Spleen (tissue), 11 donors: Measurements from ENCODE around the gene ZNF618. TPM values are rescaled to one million over a fixed set of nuclear protein-coding genes. Genes with fewer than 3 reads are reported as not detected.

Source experiments
- DNase-seq: peaks from one replicate; pipeline ENCODE4 v3.0.0-alpha.2; 2020
- H3K27ac ChIP-seq, 8 donors: fragments of 200-600 bp; sonication (generic) in 7 of 8; 1 replicate in 4 of 8; 2 replicates in 4 of 8; pipeline versions ENCODE4 v1.5.0 to v1.8.0; 2016 to 2021; ENCODE audit warnings: inconsistent platforms in 4 of 8, mild to moderate bottlenecking in 4 of 8, moderate library complexity in 1 of 8
- H3K27me3 ChIP-seq, 7 donors: fragments of 200-600 bp; sonication (generic) in 6 of 7; replicated peaks in 1 of 7; 1 replicate in 4 of 7; 2 replicates in 3 of 7; pipeline versions ENCODE4 v1.5.0 to v1.8.0; 2016 to 2021; ENCODE audit warnings: inconsistent platforms in 3 of 7, mild to moderate bottlenecking in 1 of 7
- H3K36me3 ChIP-seq, 6 donors: fragments of 200-600 bp; sonication (generic) in 5 of 6; 1 replicate in 4 of 6; 2 replicates in 2 of 6; pipeline versions ENCODE4 v1.5.0 to v1.8.0; 2016 to 2021; ENCODE audit warnings: inconsistent platforms in 2 of 6
- H3K4me1 ChIP-seq, 6 donors: fragments of 200-600 bp; sonication (generic) in 5 of 6; 1 replicate in 3 of 6; 2 replicates in 3 of 6; pipeline versions ENCODE4 v1.5.0 to v1.8.0; 2016 to 2021; ENCODE audit warnings: inconsistent platforms in 3 of 6
- H3K4me3 ChIP-seq, 8 donors: fragments of 200-600 bp; sonication (generic) in 7 of 8; 1 replicate in 4 of 8; 2 replicates in 4 of 8; pipeline versions ENCODE4 v1.5.0 to v1.8.0; 2016 to 2021; ENCODE audit warnings: inconsistent platforms in 4 of 8, mild to moderate bottlenecking in 4 of 8, moderate library complexity in 2 of 8
- H3K9me3 ChIP-seq, 8 donors: fragments of 200-600 bp; sonication (generic) in 7 of 8; 1 replicate in 4 of 8; 2 replicates in 4 of 8; pipeline versions ENCODE4 v1.5.0 to v1.8.0; 2016 to 2021; ENCODE audit warnings: inconsistent platforms in 4 of 8
- POLR2A ChIP-seq, 3 donors: fragments of 450-650 bp; IDR thresholded peaks; one replicate each; pipeline ENCODE4 v1.5.1; 2017; ENCODE audit warnings: antibody characterized with exemption in 3 of 3, mild to moderate bottlenecking in 1 of 3
- POLR2AphosphoS5 ChIP-seq, 3 donors: sonication (generic); formaldehyde crosslinking; IDR thresholded peaks; one replicate each; pipeline ENCODE4 v1.5.1; 2017; ENCODE audit warnings: antibody characterized with exemption in 3 of 3
- WGBS, 5 donors: extraction: QIAGEN DNeasy Blood & Tissue Kit in 3 of 5; methylation state at CpG; one replicate each; pipeline versions ENCODE4 v1.1.5 to v1.1.7; 2013 to 2018; 5-methylcytosine and 5-hydroxymethylcytosine counted together
- intact Hi-C: fragments of 100-400 bp; cut with DNase I; formaldehyde crosslinking; loops from one replicate; pipeline ENCODE4 v1.15.0; 2023; ENCODE audit warnings: low total_unique reads
- polyA plus RNA-seq, 3 donors: library from polyadenylated mRNA; stranded (reverse); fragments of 200-250 nt; gene quantifications; one replicate each; pipeline ENCODE4 v1.2.1, GENCODE V29; 2013
- total RNA-seq, 7 donors: library from RNA; depleted of rRNA in 3 of 7; stranded (reverse); fragments of >200 nt in 3 of 7; fragmentation: NEBNext Ultra II Directional in 4 of 7; extraction: Animal tissue kit (Norgen Biotek cat#: 25700) in 4 of 7; gene quantifications; one replicate each; pipeline versions ENCODE4 v1.1.0 to v1.2.1, GENCODE V29; 2016 to 2021
- TF ChIP-seq, protein P1 (sequence below), 11 experiments: fragments of 200-600 bp in 7 of 11; fragments of 450-650 bp in 4 of 11; sonication (generic) in 4 of 11; IDR thresholded peaks in 8 of 11; conservative IDR thresholded peaks in 3 of 11; 1 replicate in 7 of 11; 2 replicates in 4 of 11; pipeline versions ENCODE4 v1.4.0 to v1.8.0; 2016 to 2021; ENCODE audit warnings: antibody characterized with exemption in 11 of 11, inconsistent platforms in 4 of 11, mild to moderate bottlenecking in 1 of 11
- donor health status: healthy with polysubstance abuse.
- donor health status: DM: no; HTN: no; CAD: no; lungs with moderate emphysema.
- donor health status: DM: no; HTN: no; CAD: no.
- donor health status: Bipolar disorder and iron deficiency.
- donor health status: healthy.
- donor health status: DM: no; HTN: no; CAD: no.
- donor health status: DM: yes; HTN: yes; CAD: no.

ZNF618 gene
- total and polyA plus RNA-seq, 10 donors, result 0.58 to 14.8 (median 8.4) TPM

DNA sequence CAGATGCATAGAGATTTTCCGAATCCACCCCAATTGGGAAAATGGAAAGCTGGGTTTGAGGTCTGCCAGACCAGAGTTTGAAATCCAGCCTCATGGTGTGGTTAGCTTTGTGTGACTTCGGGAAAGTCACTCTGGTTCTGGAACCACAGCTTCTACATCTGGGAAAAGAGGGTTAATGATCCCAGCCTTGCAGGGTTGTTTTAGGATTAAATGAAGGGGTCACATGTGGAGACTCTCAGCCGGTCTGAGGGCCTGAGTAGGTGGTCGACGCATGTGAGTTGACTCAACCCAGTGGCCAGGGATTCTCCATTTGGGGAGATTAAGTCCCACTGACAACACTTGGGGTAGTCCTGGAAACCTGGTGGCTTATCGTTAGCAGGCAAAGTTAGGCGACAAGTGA lies 6.1 kb downstream of the ZNF618 start:
- Histone ChIP-seq H3K36me3 (no peaks in the 10 kb centered on the region), H3K4me3 (no peak overlapping the region), H3K4me1 (peaks cover 10 to 65% (median 40%) of the 10 kb centered on the region in 6 donors), H3K27ac (no peak overlapping the region), H3K9me3 (no peaks in the 10 kb centered on the region), H3K27me3 (no peaks in the 10 kb centered on the region)
- TF ChIP-seq POLR2A (IDR thresholded peaks at IDR 0.05) (no peak), POLR2AphosphoS5 (IDR thresholded peaks at IDR 0.05) (no peak)
- TF ChIP-seq, protein P1, sequence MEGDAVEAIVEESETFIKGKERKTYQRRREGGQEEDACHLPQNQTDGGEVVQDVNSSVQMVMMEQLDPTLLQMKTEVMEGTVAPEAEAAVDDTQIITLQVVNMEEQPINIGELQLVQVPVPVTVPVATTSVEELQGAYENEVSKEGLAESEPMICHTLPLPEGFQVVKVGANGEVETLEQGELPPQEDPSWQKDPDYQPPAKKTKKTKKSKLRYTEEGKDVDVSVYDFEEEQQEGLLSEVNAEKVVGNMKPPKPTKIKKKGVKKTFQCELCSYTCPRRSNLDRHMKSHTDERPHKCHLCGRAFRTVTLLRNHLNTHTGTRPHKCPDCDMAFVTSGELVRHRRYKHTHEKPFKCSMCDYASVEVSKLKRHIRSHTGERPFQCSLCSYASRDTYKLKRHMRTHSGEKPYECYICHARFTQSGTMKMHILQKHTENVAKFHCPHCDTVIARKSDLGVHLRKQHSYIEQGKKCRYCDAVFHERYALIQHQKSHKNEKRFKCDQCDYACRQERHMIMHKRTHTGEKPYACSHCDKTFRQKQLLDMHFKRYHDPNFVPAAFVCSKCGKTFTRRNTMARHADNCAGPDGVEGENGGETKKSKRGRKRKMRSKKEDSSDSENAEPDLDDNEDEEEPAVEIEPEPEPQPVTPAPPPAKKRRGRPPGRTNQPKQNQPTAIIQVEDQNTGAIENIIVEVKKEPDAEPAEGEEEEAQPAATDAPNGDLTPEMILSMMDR (IDR thresholded peaks at IDR 0.05 in 8 of 11, conservative IDR thresholded peaks at IDR 0.05 in 3 of 11), result no peak
- no peak for DNase-seq
- intact Hi-C loops, result loop anchor here (10.0 kb wide), 1 partner anchor 113 kb away; no protein-coding TSS in a partner anchor
- WGBS, 5 donors, result 73 to 92% (median 89%) methylated on average over 7 of the region's 7 CpGs

DNA sequence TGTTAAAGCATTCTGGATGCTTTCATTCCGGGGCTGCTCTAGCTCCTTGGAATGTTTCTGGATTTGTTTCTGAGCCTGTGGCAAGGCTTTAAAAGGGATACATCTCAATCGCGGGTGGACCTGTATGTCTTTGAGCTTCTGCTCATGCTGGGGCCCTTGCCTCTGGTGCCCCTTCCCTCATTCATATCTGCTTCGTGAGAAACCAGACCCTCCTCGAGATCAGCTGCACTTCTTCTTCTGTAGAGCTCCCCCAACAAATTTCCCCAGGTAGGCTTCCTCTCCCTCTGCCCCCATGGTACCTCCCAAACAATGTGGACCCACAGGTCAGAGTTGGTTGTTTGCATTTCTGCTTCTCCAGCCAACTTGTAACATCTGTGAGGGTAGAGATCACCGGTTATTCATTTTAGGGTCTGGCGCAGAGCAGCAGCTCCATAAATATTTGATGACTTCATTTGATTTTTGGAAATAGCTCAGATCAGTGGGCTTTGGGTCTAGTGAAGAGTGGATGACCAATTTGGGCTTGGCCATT lies 6.6 kb downstream of the ZNF618 start:
- H3K36me3 ChIP-seq, result no peaks in the 10 kb centered on the region
- WGBS, 5 donors, result 87 to 93% (median 90%) methylated on average over 7 of the region's 7 CpGs

GRCh38 chr9:113885183-113886025 lies 9.3 kb downstream of the ZNF618 start:
- WGBS, 5 donors, result 67 to 81% (median 73%) methylated on average over 8 of the region's 8 CpGs
- intact Hi-C loops, result loop anchor here (10.0 kb wide), 1 partner anchor 109 kb away; no protein-coding TSS in a partner anchor
- H3K4me1 ChIP-seq, result peaks cover 6 to 43% (median 28%) of the 10 kb centered on the region in 6 donors
- peaks cover 0 to 7% (median 3%) of the 10 kb centered on the region in 8 donors for H3K9me3 ChIP-seq
- peaks cover 0 to 3% (median 0%) of the 10 kb centered on the region in 6 donors for H3K36me3 ChIP-seq
- peak overlapping the region in 3 of 8 donors; percentile 11 to 54 (median 15) for H3K4me3 ChIP-seq
- no peak for DNase-seq
- no peaks in the 10 kb centered on the region for H3K27me3 ChIP-seq
- TF ChIP-seq, protein P1 (IDR thresholded peaks at IDR 0.05 in 8 of 11, conservative IDR thresholded peaks at IDR 0.05 in 3 of 11), result no peak
- no peak for TF ChIP-seq POLR2A (IDR thresholded peaks at IDR 0.05)
- no peak for TF ChIP-seq POLR2AphosphoS5 (IDR thresholded peaks at IDR 0.05)
- peak overlapping the region in 7 of 8 donors; percentile 49 to 78 (median 64) for H3K27ac ChIP-seq

More for the DNA sequence above, 6.6 kb downstream of the ZNF618 start:
- Histone ChIP-seq H3K27me3 (no peaks in the 10 kb centered on the region), H3K4me3 (no peak overlapping the region), H3K27ac (no peak overlapping the region), H3K9me3 (no peaks in the 10 kb centered on the region), H3K4me1 (peaks cover 6 to 65% (median 38%) of the 10 kb centered on the region in 6 donors)
- no peak for TF ChIP-seq POLR2AphosphoS5 (IDR thresholded peaks at IDR 0.05)
- TF ChIP-seq, protein P1 (IDR thresholded peaks at IDR 0.05 in 8 of 11, conservative IDR thresholded peaks at IDR 0.05 in 3 of 11), result no peak
- intact Hi-C loops, result loop anchor here (10.0 kb wide), 1 partner anchor 112 kb away; no protein-coding TSS in a partner anchor
- DNase-seq, result no peak

- peak overlapping the region in 7 of 8 donors; percentile 49 to 78 (median 64) for H3K27ac ChIP-seq
- WGBS, 5 donors, result 4 to 38% (median 20%) methylated on average over 1 of the region's 1 CpG
- H3K27me3 ChIP-seq, result no peaks in the 10 kb centered on the region
- TF ChIP-seq, protein P1 (IDR thresholded peaks at IDR 0.05 in 8 of 11, conservative IDR thresholded peaks at IDR 0.05 in 3 of 11), result no peak
- no peak for TF ChIP-seq POLR2A (IDR thresholded peaks at IDR 0.05)
- no peak for TF ChIP-seq POLR2AphosphoS5 (IDR thresholded peaks at IDR 0.05)
- H3K4me1 ChIP-seq, result peaks cover 6 to 43% (median 28%) of the 10 kb centered on the region in 6 donors
- no peak for DNase-seq
- H3K4me3 ChIP-seq, result peak overlapping the region in 7 of 8 donors; percentile 10 to 54 (median 17)
- H3K9me3 ChIP-seq, result peaks cover 0 to 12% (median 9%) of the 10 kb centered on the region in 8 donors
- intact Hi-C loops, result loop anchor here (10.0 kb wide), 1 partner anchor 109 kb away; no protein-coding TSS in a partner anchor
- H3K36me3 ChIP-seq, result peaks cover 0 to 5% (median 0%) of the 10 kb centered on the region in 6 donors
Observed at GRCh38 chr9:113886026-113886369, 9.9 kb downstream of the ZNF618 start.
